ENCODE results near the gene PRR14.
A peak's percentile ranks its signal among the peaks of the same experiment; 100 is the strongest.
"Not testable (repeated sequence)": the region's sequence is repeated elsewhere in the genome, so short reads cannot be mapped to it uniquely, and the experiment has no call there.

Gene PRR14

GRCh38 chr16:30688701-30689100 lies 37.9 kb downstream of the PRR14 start:
- DNase-seq: no peak

- no peak for DNase-seq
Measured at GRCh38 chr16:30691907-30692306, 41.1 kb downstream of the PRR14 start.

- DNase-seq: no peak
Measured at GRCh38 chr16:30692396-30693064, 41.8 kb downstream of the PRR14 start.

- DNase-seq: no peak
Measured at GRCh38 chr16:30694926-30695693, 44.4 kb downstream of the PRR14 start.

- DNase-seq: not testable (repeated sequence)
Measured at GRCh38 chr16:30696646-30697045, 45.9 kb downstream of the PRR14 start.

- DNase-seq: peak in 19 of 56 donors; percentile 92 to 99 (median 98)
Measured at GRCh38 chr16:30697264-30698138, 46.7 kb downstream of the PRR14 start.

GRCh38 chr16:30698139-30698815 lies 47.5 kb downstream of the PRR14 start:
- DNase-seq: peak; percentile 42 to 99 (median 94)

GRCh38 chr16:30698816-30699614 lies 48.3 kb downstream of the PRR14 start, which contains the start of gene SRCAP:
SRCAP (plus strand) TSS chr16:30699171; CDS start chr16:30700825, 1,654 bp downstream.
- peak in 55 of 56 donors; percentile 32 to 90 (median 74) for DNase-seq

GRCh38 chr16:30699615-30700099 lies 48.9 kb downstream of the PRR14 start:
- DNase-seq: no peak

- DNase-seq: peak in 3 of 56 donors; percentile 8 to 23 (median 16)
Measured at GRCh38 chr16:30700491-30700890, 49.7 kb downstream of the PRR14 start.

- DNase-seq: no peak
Measured at GRCh38 chr16:30700971-30701370, 50.2 kb downstream of the PRR14 start.

GRCh38 chr16:30703071-30703470 lies 52.3 kb downstream of the PRR14 start:
- DNase-seq: not testable (repeated sequence)

- no peak for DNase-seq
Measured at GRCh38 chr16:30703971-30704370, 53.2 kb downstream of the PRR14 start.

All from nucleus accumbens (tissue), 56 donors.